Measurements from ENCODE around the gene LRRC57. TPM values are rescaled to one million over a fixed set of nuclear protein-coding genes. Genes with fewer than 3 reads are reported as not detected.

LRRC57 gene
- polyA plus RNA-seq, 4 donors, result 7.6 to 22.6 (median 13.3) TPM

- Histone ChIP-seq H3K4me1 (ENCODE audit: control insufficient read depth in 3 of 3, insufficient read depth in 2 of 3, low read depth in 1 of 3, low read length in 2 of 3) (peaks cover 2 to 16% (median 11%) of the 10 kb centered on the region in 3 donors), H3K27me3 (ENCODE audit: control insufficient read depth in 3 of 3, insufficient read depth in 3 of 3, low read length in 3 of 3) (peaks cover 0 to 18% (median 0%) of the 10 kb centered on the region in 3 donors), H3K9me3 (ENCODE audit: control insufficient read depth in 2 of 2, insufficient read depth in 1 of 2, low read depth in 1 of 2, low read length in 1 of 2) (no peaks in the 10 kb centered on the region), H3K36me3 (ENCODE audit: control insufficient read depth in 3 of 3, insufficient read depth in 2 of 3, low read depth in 1 of 3, low read length in 3 of 3) (no peaks in the 10 kb centered on the region), H3K4me3 (ENCODE audit: low read depth in 1 of 3, low read length in 3 of 3) (no peak overlapping the region), H3K27ac (ENCODE audit: low read depth in 1 of 3, low read length in 2 of 3) (no peak overlapping the region)
- FAIRE-seq, result no peak
- WGBS, 3 donors, result 25 to 36% (median 35%) methylated on average over 4 of the region's 4 CpGs
- no peak for DNase-seq
These were observed 35.6 kb upstream of the LRRC57 start for GRCh38 chr15:42584031-42584765.

GRCh38 chr15:42582569-42583375 lies 34.2 kb upstream of the LRRC57 start:
- FAIRE-seq (no peak), DNase-seq (no peak)
- Histone ChIP-seq H3K27me3 (ENCODE audit: control insufficient read depth in 3 of 3, insufficient read depth in 3 of 3, low read length in 3 of 3) (peaks cover 0 to 22% (median 0%) of the 10 kb centered on the region in 3 donors), H3K27ac (ENCODE audit: low read depth in 1 of 3, low read length in 2 of 3) (peak overlapping the region in 1 of 3 donors; percentile 6), H3K36me3 (ENCODE audit: control insufficient read depth in 3 of 3, insufficient read depth in 2 of 3, low read depth in 1 of 3, low read length in 3 of 3) (no peaks in the 10 kb centered on the region), H3K4me3 (ENCODE audit: low read depth in 1 of 3, low read length in 3 of 3) (no peak overlapping the region), H3K4me1 (ENCODE audit: control insufficient read depth in 3 of 3, insufficient read depth in 2 of 3, low read depth in 1 of 3, low read length in 2 of 3) (peaks cover 2 to 16% (median 11%) of the 10 kb centered on the region in 3 donors), H3K9me3 (ENCODE audit: control insufficient read depth in 2 of 2, insufficient read depth in 1 of 2, low read depth in 1 of 2, low read length in 1 of 2) (no peaks in the 10 kb centered on the region)
- 79 to 92% (median 88%) methylated on average over 8 of the region's 8 CpGs for WGBS, 3 donors

- 1% methylated on average over 31 to 37 of the region's 37 CpGs for WGBS, 3 donors
- Histone ChIP-seq H3K27ac (ENCODE audit: low read depth in 1 of 3, low read length in 2 of 3) (peak overlapping the region; percentile 53 to 85 (median 74)), H3K36me3 (ENCODE audit: control insufficient read depth in 3 of 3, insufficient read depth in 2 of 3, low read depth in 1 of 3, low read length in 3 of 3) (no peaks in the 10 kb centered on the region), H3K9me3 (ENCODE audit: control insufficient read depth in 2 of 2, insufficient read depth in 1 of 2, low read depth in 1 of 2, low read length in 1 of 2) (no peaks in the 10 kb centered on the region), H3K4me1 (ENCODE audit: control insufficient read depth in 3 of 3, insufficient read depth in 2 of 3, low read depth in 1 of 3, low read length in 2 of 3) (peaks cover 2 to 16% (median 14%) of the 10 kb centered on the region in 3 donors), H3K4me3 (ENCODE audit: low read depth in 1 of 3, low read length in 3 of 3) (peak overlapping the region; percentile 44 to 55 (median 48)), H3K27me3 (ENCODE audit: control insufficient read depth in 3 of 3, insufficient read depth in 3 of 3, low read length in 3 of 3) (peaks cover 0 to 33% (median 0%) of the 10 kb centered on the region in 3 donors)
- DNase-seq (peak; percentile 79 to 88), FAIRE-seq (no peak)
These were observed 32.7 kb upstream of the LRRC57 start for GRCh38 chr15:42581272-42581730.

GRCh38 chr15:42578984-42579537 lies 30.5 kb upstream of the LRRC57 start:
- Histone ChIP-seq H3K27me3 (ENCODE audit: control insufficient read depth in 3 of 3, insufficient read depth in 3 of 3, low read length in 3 of 3) (peaks cover 0 to 42% (median 0%) of the 10 kb centered on the region in 3 donors), H3K27ac (ENCODE audit: low read depth in 1 of 3, low read length in 2 of 3) (no peak overlapping the region), H3K4me1 (ENCODE audit: control insufficient read depth in 3 of 3, insufficient read depth in 2 of 3, low read depth in 1 of 3, low read length in 2 of 3) (peaks cover 2 to 18% (median 12%) of the 10 kb centered on the region in 3 donors), H3K36me3 (ENCODE audit: control insufficient read depth in 3 of 3, insufficient read depth in 2 of 3, low read depth in 1 of 3, low read length in 3 of 3) (no peaks in the 10 kb centered on the region), H3K4me3 (ENCODE audit: low read depth in 1 of 3, low read length in 3 of 3) (no peak overlapping the region), H3K9me3 (ENCODE audit: control insufficient read depth in 2 of 2, insufficient read depth in 1 of 2, low read depth in 1 of 2, low read length in 1 of 2) (no peaks in the 10 kb centered on the region)
- 65 to 85% (median 67%) methylated on average over 2 of the region's 2 CpGs for WGBS, 3 donors
- DNase-seq (no peak), FAIRE-seq (no peak)

- no peak overlapping the region for H3K27ac ChIP-seq (ENCODE audit: low read depth in 1 of 3, low read length in 2 of 3)
- DNase-seq (no peak), FAIRE-seq (no peak)
- peaks cover 2 to 16% (median 8%) of the 10 kb centered on the region in 3 donors for H3K4me1 ChIP-seq (ENCODE audit: control insufficient read depth in 3 of 3, insufficient read depth in 2 of 3, low read depth in 1 of 3, low read length in 2 of 3)
- peaks cover 0 to 42% (median 0%) of the 10 kb centered on the region in 3 donors for H3K27me3 ChIP-seq (ENCODE audit: control insufficient read depth in 3 of 3, insufficient read depth in 3 of 3, low read length in 3 of 3)
- no peaks in the 10 kb centered on the region for H3K9me3 ChIP-seq (ENCODE audit: control insufficient read depth in 2 of 2, insufficient read depth in 1 of 2, low read depth in 1 of 2, low read length in 1 of 2)
- H3K4me3 ChIP-seq (ENCODE audit: low read depth in 1 of 3, low read length in 3 of 3), result no peak overlapping the region
- WGBS, 3 donors, result 13 to 20% (median 17%) methylated on average over 1 of the region's 1 CpG
- H3K36me3 ChIP-seq (ENCODE audit: control insufficient read depth in 3 of 3, insufficient read depth in 2 of 3, low read depth in 1 of 3, low read length in 3 of 3), result no peaks in the 10 kb centered on the region
These were observed 29.0 kb upstream of the LRRC57 start for GRCh38 chr15:42577514-42578031.

GRCh38 chr15:42576776-42577175 lies 28.2 kb upstream of the LRRC57 start:
- no peaks in the 10 kb centered on the region for H3K9me3 ChIP-seq (ENCODE audit: control insufficient read depth in 2 of 2, insufficient read depth in 1 of 2, low read depth in 1 of 2, low read length in 1 of 2)
- no peak for DNase-seq
- no peak for FAIRE-seq
- H3K36me3 ChIP-seq (ENCODE audit: control insufficient read depth in 3 of 3, insufficient read depth in 2 of 3, low read depth in 1 of 3, low read length in 3 of 3), result no peaks in the 10 kb centered on the region
- WGBS, 3 donors, result 56 to 69% (median 68%) methylated on average over 1 of the region's 1 CpG
- no peak overlapping the region for H3K4me3 ChIP-seq (ENCODE audit: low read depth in 1 of 3, low read length in 3 of 3)
- peaks cover 2 to 14% (median 6%) of the 10 kb centered on the region in 3 donors for H3K4me1 ChIP-seq (ENCODE audit: control insufficient read depth in 3 of 3, insufficient read depth in 2 of 3, low read depth in 1 of 3, low read length in 2 of 3)
- peaks cover 0 to 39% (median 0%) of the 10 kb centered on the region in 3 donors for H3K27me3 ChIP-seq (ENCODE audit: control insufficient read depth in 3 of 3, insufficient read depth in 3 of 3, low read length in 3 of 3)
- H3K27ac ChIP-seq (ENCODE audit: low read depth in 1 of 3, low read length in 2 of 3), result no peak overlapping the region

- Histone ChIP-seq H3K4me3 (ENCODE audit: low read depth in 1 of 3, low read length in 3 of 3) (peak overlapping the region; percentile 58 to 71 (median 60)), H3K4me1 (ENCODE audit: control insufficient read depth in 3 of 3, insufficient read depth in 2 of 3, low read depth in 1 of 3, low read length in 2 of 3) (peaks cover under 1 to 9% (median 6%) of the 10 kb centered on the region in 3 donors), H3K27me3 (ENCODE audit: control insufficient read depth in 3 of 3, insufficient read depth in 3 of 3, low read length in 3 of 3) (peaks cover 0 to 35% (median 0%) of the 10 kb centered on the region in 3 donors), H3K9me3 (ENCODE audit: control insufficient read depth in 2 of 2, insufficient read depth in 1 of 2, low read depth in 1 of 2, low read length in 1 of 2) (no peaks in the 10 kb centered on the region), H3K36me3 (ENCODE audit: control insufficient read depth in 3 of 3, insufficient read depth in 2 of 3, low read depth in 1 of 3, low read length in 3 of 3) (no peaks in the 10 kb centered on the region), H3K27ac (ENCODE audit: low read depth in 1 of 3, low read length in 2 of 3) (peak overlapping the region in 2 of 3 donors; percentile 15 to 91)
- DNase-seq (no peak), FAIRE-seq (no peak)
- WGBS, 3 donors, result 10 to 19% (median 16%) methylated on average over 16 of the region's 16 CpGs
These were observed 27.5 kb upstream of the LRRC57 start for GRCh38 chr15:42576040-42576594.

All from small intestine (tissue), 7 donors.